Adipose tissue (tissue), 3 donors: ENCODE data around the gene RXRA. TPM values are rescaled to one million over a fixed set of nuclear protein-coding genes. Genes with fewer than 3 reads are reported as not detected.

ENCODE experiments used
- H3K27ac ChIP-seq: one replicate; pipeline ENCODE4 v1.5.1; 2013; ENCODE audit warnings: low read depth, low read length
- WGBS, 3 donors: extraction: QIAGEN DNeasy Blood & Tissue Kit; methylation state at CpG; one replicate each; pipeline ENCODE4 v1.1.7; 2013; 5-methylcytosine and 5-hydroxymethylcytosine counted together
- polyA plus RNA-seq, 3 donors: library from polyadenylated mRNA; stranded (reverse); fragments of 200-250 nt; gene quantifications; one replicate each; pipeline ENCODE4 v1.2.3, GENCODE V29; 2013
- donor health status: healthy with polysubstance abuse.
- donor health status: Bipolar disorder and iron deficiency.
- donor health status: healthy.

Gene RXRA
- polyA plus RNA-seq, 3 donors = 30.9 to 114 (median 69.4) TPM

GRCh38 chr9:134438195-134438788 lies 112.0 kb downstream of the RXRA start:
- no peak overlapping the region for H3K27ac ChIP-seq
- 51 to 83% (median 82%) methylated on average over 16 to 19 of the region's 19 CpGs for WGBS, 3 donors

- WGBS, 3 donors = 80 to 85% (median 81%) methylated on average over 23 of the region's 23 CpGs
- H3K27ac ChIP-seq = no peak overlapping the region
Measured at GRCh38 chr9:134439368-134439784, 113.1 kb downstream of the RXRA start.

- WGBS, 3 donors = 64 to 74% (median 70%) methylated on average over 16 of the region's 16 CpGs
- no peak overlapping the region for H3K27ac ChIP-seq
Measured at GRCh38 chr9:134440636-134441226, 114.5 kb downstream of the RXRA start.

GRCh38 chr9:134441227-134442084 lies 115.2 kb downstream of the RXRA start:
- WGBS, 3 donors = 59 to 67% (median 63%) methylated on average over 26 of the region's 26 CpGs
- H3K27ac ChIP-seq = no peak overlapping the region

- H3K27ac ChIP-seq = no peak overlapping the region
- 3 to 19% (median 5%) methylated on average over 12 of the region's 12 CpGs for WGBS, 3 donors
Measured at GRCh38 chr9:134442085-134442474, 115.8 kb downstream of the RXRA start.

- H3K27ac ChIP-seq = no peak overlapping the region
- 19 to 25% (median 23%) methylated on average over 21 of the region's 21 CpGs for WGBS, 3 donors
Measured at GRCh38 chr9:134442486-134443173, 116.4 kb downstream of the RXRA start.

- no peak overlapping the region for H3K27ac ChIP-seq
- 14 to 16% (median 16%) methylated on average over 25 to 27 of the region's 27 CpGs for WGBS, 3 donors
Measured at GRCh38 chr9:134443174-134444037, 117.2 kb downstream of the RXRA start.

GRCh38 chr9:134444038-134444315 lies 117.7 kb downstream of the RXRA start:
- H3K27ac ChIP-seq = no peak overlapping the region
- 69 to 82% (median 71%) methylated on average over 2 of the region's 2 CpGs for WGBS, 3 donors

GRCh38 chr9:134445000-134445399 lies 118.7 kb downstream of the RXRA start:
- no peak overlapping the region for H3K27ac ChIP-seq
- 59 to 84% (median 82%) methylated on average over 8 of the region's 8 CpGs for WGBS, 3 donors

- H3K27ac ChIP-seq = no peak overlapping the region
- WGBS, 3 donors = 18 to 21% (median 19%) methylated on average over 10 of the region's 10 CpGs
Measured at GRCh38 chr9:134449180-134449916, 123.1 kb downstream of the RXRA start.

GRCh38 chr9:134451700-134452458 lies 125.6 kb downstream of the RXRA start:
- no peak overlapping the region for H3K27ac ChIP-seq
- WGBS, 3 donors = 88 to 98% (median 96%) methylated on average over 2 of the region's 2 CpGs

GRCh38 chr9:134452728-134453127 lies 126.5 kb downstream of the RXRA start:
- WGBS, 3 donors = 92 to 98% (median 97%) methylated on average over 4 of the region's 4 CpGs
- no peak overlapping the region for H3K27ac ChIP-seq

- H3K27ac ChIP-seq = no peak overlapping the region
- 84 to 91% (median 89%) methylated on average over 23 of the region's 23 CpGs for WGBS, 3 donors
Measured at GRCh38 chr9:134453776-134454475, 127.7 kb downstream of the RXRA start.

- H3K27ac ChIP-seq = no peak overlapping the region
- WGBS, 3 donors = 81 to 89% (median 86%) methylated on average over 5 of the region's 5 CpGs
Measured at GRCh38 chr9:134454476-134454857, 128.2 kb downstream of the RXRA start.

- WGBS, 3 donors = 92 to 96% (median 94%) methylated on average over 13 of the region's 13 CpGs
- H3K27ac ChIP-seq = no peak overlapping the region
Measured at GRCh38 chr9:134455021-134455471, 128.8 kb downstream of the RXRA start.

- WGBS, 3 donors = 56 to 73% (median 72%) methylated on average over 15 of the region's 15 CpGs
- peak overlapping the region; percentile 56 for H3K27ac ChIP-seq
Measured at GRCh38 chr9:134455537-134455933, 129.3 kb downstream of the RXRA start.
